Muscle layer of colon (tissue), 2 donors: ENCODE results near the gene KIF16B.

Experiments
- H3K27ac ChIP-seq: one replicate; pipeline ENCODE4 v1.7.0; 2013; ENCODE audit warnings: low read depth, mild to moderate bottlenecking, low read length, moderate library complexity
- H3K27me3 ChIP-seq, 2 donors: one replicate each; pipeline ENCODE4 v1.7.0; 2013; ENCODE audit warnings: low read length in 2 of 2, mild to moderate bottlenecking in 2 of 2; ENCODE audit not compliant: insufficient read depth in 2 of 2, control insufficient read depth in 1 of 2
- H3K36me3 ChIP-seq: one replicate; pipeline ENCODE4 v1.7.0; 2013; ENCODE audit warnings: mild to moderate bottlenecking, low read length; ENCODE audit not compliant: insufficient read depth
- H3K4me1 ChIP-seq: one replicate; pipeline ENCODE4 v1.7.0; 2013; ENCODE audit warnings: mild to moderate bottlenecking, low read length; ENCODE audit not compliant: insufficient read depth
- H3K4me3 ChIP-seq, 2 donors: one replicate each; pipeline ENCODE4 v1.7.0; 2013; ENCODE audit warnings: low read length in 2 of 2, low read depth in 1 of 2, mild to moderate bottlenecking in 1 of 2, moderate library complexity in 1 of 2
- H3K9ac ChIP-seq: one replicate; pipeline ENCODE4 v1.7.0; 2013; ENCODE audit warnings: low read length
- H3K9me3 ChIP-seq: one replicate; pipeline ENCODE4 v1.7.0; 2013; ENCODE audit warnings: mild to moderate bottlenecking, low read length
- donor health status: abdominal sarcoma.
- donor health status: Adenocarcinoma of cecum.

KIF16B gene

GRCh38 chr20:16283307-16283706 is 289.9 kb downstream of the KIF16B start:
- no peak overlapping the region for H3K27ac ChIP-seq
- H3K27me3 ChIP-seq: no peaks in the 10 kb centered on the region
- no peak overlapping the region for H3K9ac ChIP-seq
- H3K9me3 ChIP-seq: no peaks in the 10 kb centered on the region
- H3K4me3 ChIP-seq: no peak overlapping the region
- H3K4me1 ChIP-seq: no peaks in the 10 kb centered on the region
- H3K36me3 ChIP-seq: no peaks in the 10 kb centered on the region

DNA sequence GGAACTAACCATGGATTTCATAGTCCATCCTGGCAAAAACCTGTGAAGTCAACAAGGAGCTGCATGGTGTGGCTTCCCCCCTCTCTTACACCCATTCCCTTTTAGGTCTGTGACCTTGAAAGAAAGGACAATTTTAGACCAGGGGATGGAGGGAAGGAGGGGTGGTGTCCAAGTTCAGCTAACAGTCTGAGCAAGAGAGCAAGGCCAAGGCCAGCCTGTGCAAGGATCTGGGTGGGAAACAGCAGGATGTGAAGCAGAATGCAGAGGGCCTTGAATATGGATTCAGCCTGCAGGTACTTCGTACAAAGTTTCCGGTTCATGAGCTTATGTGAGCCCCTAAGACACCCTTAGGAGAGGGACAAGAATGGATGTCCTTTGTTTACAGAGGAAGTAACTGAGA is 293.0 kb downstream of the KIF16B start:
- Histone ChIP-seq H3K4me3 (no peak overlapping the region), H3K36me3 (no peaks in the 10 kb centered on the region), H3K27me3 (no peaks in the 10 kb centered on the region), H3K9me3 (no peaks in the 10 kb centered on the region), H3K4me1 (no peaks in the 10 kb centered on the region), H3K27ac (no peak overlapping the region), H3K9ac (no peak overlapping the region)

- Histone ChIP-seq H3K27me3 (no peaks in the 10 kb centered on the region), H3K36me3 (no peaks in the 10 kb centered on the region), H3K27ac (no peak overlapping the region), H3K4me3 (no peak overlapping the region), H3K9ac (no peak overlapping the region), H3K4me1 (no peaks in the 10 kb centered on the region), H3K9me3 (no peaks in the 10 kb centered on the region)
Measured at GRCh38 chr20:16279320-16279719, 293.9 kb downstream of the KIF16B start.

DNA sequence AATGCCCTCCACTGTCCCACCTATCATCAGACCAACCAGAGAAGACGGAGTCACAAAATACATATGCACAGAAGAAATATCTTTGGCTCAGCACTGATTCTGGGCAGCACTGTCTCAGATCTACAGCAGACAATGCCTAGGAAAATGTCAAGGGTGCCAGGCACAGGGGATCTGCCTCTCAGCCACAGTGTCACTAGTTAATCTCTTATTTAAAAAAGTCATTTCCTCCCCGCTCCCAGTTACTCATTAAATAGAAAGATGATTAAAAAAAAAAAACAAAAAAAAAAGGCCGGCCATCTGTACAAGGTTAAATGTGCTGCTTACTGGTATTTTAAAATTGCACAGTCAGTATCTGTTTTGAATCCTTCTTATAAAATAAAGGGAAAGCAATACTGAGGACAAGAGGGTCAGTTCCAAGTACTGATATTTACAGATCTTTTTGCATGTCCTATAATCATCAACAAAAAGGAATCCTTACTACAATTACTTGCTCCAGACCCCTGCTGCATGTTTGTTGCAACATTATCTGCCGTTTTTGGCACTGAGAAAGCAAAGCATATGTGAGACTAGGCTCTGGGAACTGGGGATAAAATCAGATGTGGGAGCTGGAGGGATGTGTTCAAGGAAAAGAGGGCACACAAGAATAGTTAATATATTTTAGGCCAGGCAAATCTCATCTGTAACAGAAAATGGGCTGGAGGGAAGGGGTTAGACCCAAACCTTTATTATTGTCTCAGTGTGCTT is 299.3 kb downstream of the KIF16B start:
- Histone ChIP-seq H3K27me3 (no peaks in the 10 kb centered on the region), H3K9ac (no peak overlapping the region), H3K36me3 (no peaks in the 10 kb centered on the region), H3K27ac (no peak overlapping the region), H3K4me3 (no peak overlapping the region), H3K9me3 (no peaks in the 10 kb centered on the region), H3K4me1 (no peaks in the 10 kb centered on the region)

GRCh38 chr20:16272780-16273360 is 300.4 kb downstream of the KIF16B start:
- Histone ChIP-seq H3K27me3 (no peaks in the 10 kb centered on the region), H3K4me3 (no peak overlapping the region), H3K9me3 (no peaks in the 10 kb centered on the region), H3K4me1 (no peaks in the 10 kb centered on the region), H3K9ac (no peak overlapping the region), H3K36me3 (no peaks in the 10 kb centered on the region), H3K27ac (no peak overlapping the region)

- no peaks in the 10 kb centered on the region for H3K4me1 ChIP-seq
- no peaks in the 10 kb centered on the region for H3K27me3 ChIP-seq
- H3K27ac ChIP-seq: no peak overlapping the region
- H3K9ac ChIP-seq: no peak overlapping the region
- no peaks in the 10 kb centered on the region for H3K36me3 ChIP-seq
- H3K4me3 ChIP-seq: no peak overlapping the region
- H3K9me3 ChIP-seq: no peaks in the 10 kb centered on the region
Measured at GRCh38 chr20:16271450-16271849, 301.8 kb downstream of the KIF16B start.

DNA sequence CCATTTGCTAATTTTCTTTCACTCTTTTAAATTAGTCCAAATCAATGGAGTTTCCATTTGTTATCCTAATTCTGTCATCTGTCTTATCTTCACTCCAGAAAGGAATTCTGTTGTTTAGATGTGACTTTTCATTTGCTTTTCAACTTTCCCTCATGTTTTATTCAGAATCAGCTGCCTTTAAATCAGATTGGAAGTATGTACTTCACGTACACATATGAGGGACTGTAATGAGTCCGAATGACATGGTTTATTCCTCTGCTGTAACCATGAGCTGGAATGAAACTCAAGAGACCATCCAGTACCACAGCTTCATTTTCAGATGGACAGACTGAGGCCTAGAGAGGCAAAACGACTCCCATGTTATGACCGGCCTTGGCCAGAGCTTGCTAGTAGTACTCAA is 302.3 kb downstream of the KIF16B start:
- no peak overlapping the region for H3K27ac ChIP-seq
- no peaks in the 10 kb centered on the region for H3K4me1 ChIP-seq
- H3K36me3 ChIP-seq: no peaks in the 10 kb centered on the region

GRCh38 chr20:16270314-16270931 is 302.8 kb downstream of the KIF16B start:
- no peaks in the 10 kb centered on the region for H3K9me3 ChIP-seq

More for the DNA sequence above, 302.3 kb downstream of the KIF16B start:
- Histone ChIP-seq H3K9ac (no peak overlapping the region), H3K9me3 (no peaks in the 10 kb centered on the region), H3K27me3 (no peaks in the 10 kb centered on the region), H3K4me3 (no peak overlapping the region)

DNA sequence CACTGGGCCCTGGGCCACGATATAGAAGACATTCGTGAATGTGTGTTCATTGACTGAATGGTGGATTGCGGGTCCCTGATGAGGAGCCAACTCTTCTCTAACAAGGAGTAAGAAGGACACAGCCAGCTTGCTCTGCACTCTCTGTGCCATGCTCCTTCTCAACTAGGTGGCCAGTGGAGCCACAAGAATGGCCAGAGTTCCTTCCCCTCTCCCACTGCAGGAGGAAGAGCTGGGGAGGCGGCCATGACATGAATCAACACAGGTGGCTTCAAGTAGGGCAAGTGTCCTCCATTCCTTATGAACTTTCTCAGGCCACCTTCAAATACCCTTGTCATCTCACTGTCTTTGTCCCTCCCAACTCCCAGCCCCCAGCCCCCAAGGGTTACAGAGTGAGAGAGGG is 305.7 kb downstream of the KIF16B start:
- H3K27me3 ChIP-seq: no peaks in the 10 kb centered on the region

More at GRCh38 chr20:16270314-16270931, 302.8 kb downstream of the KIF16B start:
- no peak overlapping the region for H3K9ac ChIP-seq
- no peaks in the 10 kb centered on the region for H3K27me3 ChIP-seq
- H3K36me3 ChIP-seq: no peaks in the 10 kb centered on the region
- H3K4me3 ChIP-seq: no peak overlapping the region
- H3K27ac ChIP-seq: no peak overlapping the region
- H3K4me1 ChIP-seq: no peaks in the 10 kb centered on the region

DNA sequence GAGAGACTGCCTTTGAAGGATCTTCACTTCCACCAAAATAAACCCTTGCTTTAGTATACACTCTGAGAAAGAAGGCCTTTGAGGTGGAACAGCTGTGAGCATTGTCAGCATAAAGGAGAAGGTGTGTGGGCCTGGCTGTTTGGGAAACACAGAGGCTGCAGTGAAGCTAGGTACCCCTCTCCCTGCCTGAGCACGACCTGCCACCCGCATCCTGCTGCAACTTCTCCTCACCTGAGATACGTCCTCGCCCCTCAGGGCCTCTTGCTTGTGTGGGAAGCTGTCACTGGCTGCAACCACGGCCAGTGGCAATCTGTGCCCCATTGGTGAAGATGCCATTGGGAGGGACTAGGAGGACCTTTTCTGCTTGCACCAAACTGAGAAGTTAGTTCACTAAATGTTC is 307.9 kb downstream of the KIF16B start:
- Histone ChIP-seq H3K4me3 (no peak overlapping the region), H3K9me3 (no peaks in the 10 kb centered on the region), H3K9ac (no peak overlapping the region), H3K27me3 (no peaks in the 10 kb centered on the region), H3K36me3 (no peaks in the 10 kb centered on the region), H3K27ac (no peak overlapping the region), H3K4me1 (no peaks in the 10 kb centered on the region)

More for the DNA sequence above, 305.7 kb downstream of the KIF16B start:
- Histone ChIP-seq H3K27ac (no peak overlapping the region), H3K4me1 (no peaks in the 10 kb centered on the region), H3K36me3 (no peaks in the 10 kb centered on the region), H3K9me3 (no peaks in the 10 kb centered on the region), H3K4me3 (no peak overlapping the region), H3K9ac (no peak overlapping the region)

- Histone ChIP-seq H3K27me3 (no peaks in the 10 kb centered on the region), H3K4me3 (no peak overlapping the region), H3K9me3 (no peaks in the 10 kb centered on the region), H3K9ac (no peak overlapping the region), H3K4me1 (no peaks in the 10 kb centered on the region), H3K36me3 (no peaks in the 10 kb centered on the region), H3K27ac (no peak overlapping the region)
Measured at GRCh38 chr20:16263582-16263981, 309.7 kb downstream of the KIF16B start.
